Measurements from ENCODE around the gene GPHN. TPM values are rescaled to one million over a fixed set of nuclear protein-coding genes. Genes with fewer than 3 reads are reported as not detected.
A peak's percentile ranks its signal among the peaks of the same experiment; 100 is the strongest.

Gene GPHN
- total and polyA plus RNA-seq, 2 of the 8 experiments (the other 6 are each of a cell fraction or from before 2014, with no cell fraction given): 6.0 to 16.0 TPM

DNA sequence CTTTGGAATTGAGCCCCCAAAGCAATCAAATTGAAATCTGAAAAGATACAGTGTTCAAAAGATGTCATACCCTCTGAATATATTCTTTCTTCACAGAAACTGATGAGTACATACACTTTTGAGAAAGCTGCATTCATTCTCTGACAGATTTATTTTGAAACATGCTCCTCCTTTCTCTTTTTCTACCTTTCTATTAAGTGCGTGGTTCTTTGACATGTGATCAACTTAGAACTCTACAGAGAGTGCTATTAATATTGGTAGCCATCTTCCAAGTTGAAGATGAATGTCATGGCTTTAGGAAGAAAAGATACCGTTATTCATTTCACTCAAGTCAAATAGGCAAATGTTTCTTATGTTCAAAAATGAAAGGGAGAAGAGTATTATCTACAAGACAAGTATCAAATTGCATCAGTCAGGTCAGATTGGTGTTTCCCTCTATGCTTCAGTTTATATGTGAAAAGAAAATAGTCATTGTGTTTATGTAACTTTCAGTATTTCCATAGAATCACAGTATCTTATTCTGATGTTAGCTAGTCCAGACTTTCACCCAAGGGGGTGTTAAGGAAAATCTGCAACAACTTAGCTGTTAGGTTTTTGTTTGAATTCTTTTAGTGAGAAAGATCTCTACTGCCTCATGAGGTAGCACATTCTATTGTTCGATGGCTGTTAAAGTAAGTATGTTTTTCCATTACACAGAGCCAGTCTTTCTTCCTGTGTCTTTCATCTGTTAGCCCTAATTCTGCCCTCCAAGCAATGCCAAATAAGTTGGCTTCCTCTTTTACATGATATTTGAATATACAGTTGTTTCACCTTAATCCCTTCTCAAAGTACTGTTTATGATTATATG lies 625.9 kb downstream of the GPHN start:
- no peak overlapping the region for H3K4me3 ChIP-seq (ENCODE audit: extremely low read depth in 1 of 4, insufficient read depth in 2 of 4, low read depth in 3 of 4, low read length in 4 of 4)
- no peak overlapping the region for H2BK20ac ChIP-seq (ENCODE audit: low read length)
- no peak overlapping the region for H4K8ac ChIP-seq (ENCODE audit: extremely low read depth, insufficient read depth, low read length)
- 0 out of 4 replicates have a peak, but pooled peaks have one; percentile 13 to 16 for TF ChIP-seq RAD21 (IDR thresholded peaks at IDR 0.05 in 1 of 2, conservative IDR thresholded peaks at IDR 0.05 in 1 of 2; ENCODE audit: low read depth in 2 of 2, low read length in 2 of 2)
- TF ChIP-seq CHD1 (IDR thresholded peaks at IDR 0.05; ENCODE audit: low read depth, low read length): no peak
- ChIA-PET POLR2A (ENCODE audit: partially characterized antibody) (no interaction called here), CTCF (ENCODE audit: partially characterized antibody) (interaction anchor here (1.0 to 1.2 kb wide), 2 partner anchors 20 to 417 kb away, joined by 3 read pairs; no protein-coding TSS in a partner anchor)
- no peak overlapping the region for H3K4ac ChIP-seq (replicated peaks; ENCODE audit: insufficient read length, low read depth, low read length)
- no peak overlapping the region for H4K91ac ChIP-seq (replicated peaks; ENCODE audit: insufficient read length, low read length)
- H3K36me3 ChIP-seq (ENCODE audit: control insufficient read depth in 2 of 4, insufficient read depth in 4 of 4, low read length in 3 of 4): no peaks in the 10 kb centered on the region
- no peaks in the 10 kb centered on the region for H3K9me3 ChIP-seq (ENCODE audit: insufficient read depth in 2 of 2, low read depth in 1 of 2, low read length in 1 of 2)
- H3K56ac ChIP-seq (replicated peaks; ENCODE audit: insufficient read length, low read depth, low read length): no peak overlapping the region
- H3K4me2 ChIP-seq (ENCODE audit: insufficient read depth in 1 of 2, low read depth in 2 of 2, low read length in 2 of 2): no peak overlapping the region
- no peak overlapping the region for H3K18ac ChIP-seq (ENCODE audit: extremely low read depth, low read length)
- H3K27me3 ChIP-seq (replicated peaks in 1 of 4; ENCODE audit: control insufficient read depth in 3 of 4, extremely low read depth in 1 of 4, insufficient read depth in 3 of 4, low read length in 3 of 4): no peaks in the 10 kb centered on the region
- H3K27ac ChIP-seq (ENCODE audit: low read depth, low read length): no peak overlapping the region
- H4K20me1 ChIP-seq (replicated peaks in 1 of 2; ENCODE audit: control insufficient read depth in 1 of 2, insufficient read depth in 2 of 2, low read length in 2 of 2): no peaks in the 10 kb centered on the region
- H2BK5ac ChIP-seq (ENCODE audit: low read depth, low read length): no peak overlapping the region
- no peak overlapping the region for H4K5ac ChIP-seq (ENCODE audit: insufficient read length, low read depth, low read length)
- H2BK12ac ChIP-seq (ENCODE audit: low read depth, low read length): no peak overlapping the region
- no peak overlapping the region for H2BK15ac ChIP-seq (ENCODE audit: low read length)
- FAIRE-seq (peak; percentile 58), DNase-seq (ENCODE audit: low read depth in 1 of 2, low spot score in 2 of 2) (no peak)
- H3K79me1 ChIP-seq (ENCODE audit: low read depth, low read length): no peaks in the 10 kb centered on the region
- H3K14ac ChIP-seq (ENCODE audit: insufficient read length): no peak overlapping the region
- H2AFZ ChIP-seq (ENCODE audit: low read length): no peak overlapping the region
- WGBS, 2 experiments (ENCODE audit: extremely low coverage in 1 of 2, insufficient coverage in 1 of 2, insufficient read length in 1 of 2, insufficient replicate concordance in 2 of 2, low coverage in 1 of 2, low lambda C conversion rate in 2 of 2, missing lambda C conversion rate in 1 of 2): 90% methylated on average over 3 of the region's 3 CpGs; no CpG with 5 or more reads in 1 of the 2 experiments
- no peaks in the 10 kb centered on the region for H3K79me2 ChIP-seq (ENCODE audit: control insufficient read depth in 1 of 2, insufficient read depth in 2 of 2, low read length in 2 of 2)
- no peak overlapping the region for H3K23ac ChIP-seq (ENCODE audit: insufficient read length)
- H2BK120ac ChIP-seq (replicated peaks; ENCODE audit: low read depth, low read length): no peak overlapping the region
- H3K9ac ChIP-seq (replicated peaks in 1 of 4; ENCODE audit: extremely low read depth in 1 of 4, low read depth in 3 of 4, low read length in 3 of 4): no peak overlapping the region
- H3K4me1 ChIP-seq (replicated peaks in 1 of 4; ENCODE audit: control insufficient read depth in 3 of 4, insufficient read depth in 4 of 4, low read length in 3 of 4): no peaks in the 10 kb centered on the region
- no peak overlapping the region for H2AK5ac ChIP-seq (ENCODE audit: low read depth, low read length)
- H3K23me2 ChIP-seq (ENCODE audit: low read depth, low read length): peaks cover 2% of the 10 kb centered on the region; the same call in 1 of the 2 replicates

Data from H1 (cell line).